Fibroblast of pulmonary artery (primary cell): ENCODE results near the gene NBAS.

ENCODE experiments used
- DNase-seq: peaks from one replicate; pipeline ENCODE4 v3.0.0-alpha.2; 2010; ENCODE audit warnings: low read depth
- H3K4me3 ChIP-seq: replicated peaks from 2 replicates; pipeline ENCODE4 v1.5.1; 2011; ENCODE audit warnings: low read depth, mild to moderate bottlenecking, control low read depth, low read length, moderate library complexity
- TF ChIP-seq, protein P1 (sequence below): IDR thresholded peaks from 2 replicates; pipeline ENCODE4 v1.5.1; 2011; ENCODE audit warnings: mild to moderate bottlenecking, control low read depth, low read length, inconsistent platforms; ENCODE audit errors: missing control alignments

The NBAS gene

GRCh38 chr2:15200581-15200980 lies 360.6 kb downstream of the NBAS start:
- TF ChIP-seq, protein P1, sequence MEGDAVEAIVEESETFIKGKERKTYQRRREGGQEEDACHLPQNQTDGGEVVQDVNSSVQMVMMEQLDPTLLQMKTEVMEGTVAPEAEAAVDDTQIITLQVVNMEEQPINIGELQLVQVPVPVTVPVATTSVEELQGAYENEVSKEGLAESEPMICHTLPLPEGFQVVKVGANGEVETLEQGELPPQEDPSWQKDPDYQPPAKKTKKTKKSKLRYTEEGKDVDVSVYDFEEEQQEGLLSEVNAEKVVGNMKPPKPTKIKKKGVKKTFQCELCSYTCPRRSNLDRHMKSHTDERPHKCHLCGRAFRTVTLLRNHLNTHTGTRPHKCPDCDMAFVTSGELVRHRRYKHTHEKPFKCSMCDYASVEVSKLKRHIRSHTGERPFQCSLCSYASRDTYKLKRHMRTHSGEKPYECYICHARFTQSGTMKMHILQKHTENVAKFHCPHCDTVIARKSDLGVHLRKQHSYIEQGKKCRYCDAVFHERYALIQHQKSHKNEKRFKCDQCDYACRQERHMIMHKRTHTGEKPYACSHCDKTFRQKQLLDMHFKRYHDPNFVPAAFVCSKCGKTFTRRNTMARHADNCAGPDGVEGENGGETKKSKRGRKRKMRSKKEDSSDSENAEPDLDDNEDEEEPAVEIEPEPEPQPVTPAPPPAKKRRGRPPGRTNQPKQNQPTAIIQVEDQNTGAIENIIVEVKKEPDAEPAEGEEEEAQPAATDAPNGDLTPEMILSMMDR, result no peak
- no peak for DNase-seq

DNA sequence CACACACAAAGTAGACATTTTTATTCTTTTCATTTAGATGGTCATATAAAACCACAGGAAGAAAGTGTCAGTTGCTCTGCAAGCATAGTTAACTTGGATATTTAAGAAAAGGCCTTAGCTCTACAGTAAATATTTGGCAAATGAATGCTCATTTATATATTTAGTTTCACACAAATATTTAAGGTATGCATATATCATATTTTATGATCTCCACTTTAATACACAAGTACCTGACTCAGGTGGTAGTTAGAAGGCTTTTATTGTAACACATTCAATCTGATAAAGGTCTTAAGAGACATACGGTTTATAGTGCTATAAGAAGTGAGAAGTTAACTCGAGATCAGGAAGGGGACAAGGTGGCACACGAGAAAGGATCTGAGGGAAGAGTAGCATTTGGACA lies 363.1 kb downstream of the NBAS start:
- TF ChIP-seq, protein P1, result no peak
- no peak for DNase-seq

More at GRCh38 chr2:15200581-15200980, 360.6 kb downstream of the NBAS start:
- H3K4me3 ChIP-seq, result no peak overlapping the region

GRCh38 chr2:15195813-15196212 lies 365.3 kb downstream of the NBAS start:
- DNase-seq, result no peak
- TF ChIP-seq, protein P1, result no peak
- no peak overlapping the region for H3K4me3 ChIP-seq

More for the DNA sequence above, 363.1 kb downstream of the NBAS start:
- no peak overlapping the region for H3K4me3 ChIP-seq

GRCh38 chr2:15191789-15192188 lies 369.3 kb downstream of the NBAS start:
- TF ChIP-seq, protein P1, result no peak
- H3K4me3 ChIP-seq, result no peak overlapping the region
- DNase-seq, result no peak

GRCh38 chr2:15189216-15189615 lies 371.9 kb downstream of the NBAS start:
- no peak overlapping the region for H3K4me3 ChIP-seq
- TF ChIP-seq, protein P1, result no peak
- DNase-seq, result no peak

GRCh38 chr2:15187702-15188101 lies 373.4 kb downstream of the NBAS start:
- no peak for DNase-seq
- no peak overlapping the region for H3K4me3 ChIP-seq
- TF ChIP-seq, protein P1, result no peak

- no peak for DNase-seq
- no peak overlapping the region for H3K4me3 ChIP-seq
- TF ChIP-seq, protein P1, result no peak
Measured at GRCh38 chr2:15186118-15186517, 375.0 kb downstream of the NBAS start.
